HG02884 (cell line): ENCODE data around the gene N4BP2L2.

ENCODE experiments used
- ATAC-seq: cut with Tn5 transposase; IDR thresholded peaks from one replicate; pipeline ENCODE4 v1.9.1; 2021; ENCODE audit warnings: mild to moderate bottlenecking, moderate library complexity; ENCODE audit not compliant: unreplicated experiment

N4BP2L2 gene

DNA sequence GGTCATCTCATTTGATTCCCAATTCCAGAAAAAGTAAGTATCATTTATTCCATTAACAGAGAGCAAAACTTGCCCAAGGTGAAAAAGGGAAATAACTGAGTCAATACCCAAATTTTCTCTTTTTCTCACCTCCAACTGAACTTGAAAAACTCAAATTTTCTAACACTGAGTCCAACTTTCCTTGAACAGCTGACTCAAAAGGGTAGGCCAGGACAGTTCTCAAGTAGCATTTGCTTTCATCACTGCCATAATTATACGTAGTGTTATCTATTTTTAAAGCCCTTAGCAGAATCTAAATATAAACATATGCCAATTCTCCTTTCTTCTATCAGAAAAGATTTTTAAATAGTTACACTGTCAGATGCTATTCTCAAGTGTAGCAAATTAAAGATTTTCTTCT is 3.5 kb downstream of the N4BP2L2 start:
- ATAC-seq: no peak

DNA sequence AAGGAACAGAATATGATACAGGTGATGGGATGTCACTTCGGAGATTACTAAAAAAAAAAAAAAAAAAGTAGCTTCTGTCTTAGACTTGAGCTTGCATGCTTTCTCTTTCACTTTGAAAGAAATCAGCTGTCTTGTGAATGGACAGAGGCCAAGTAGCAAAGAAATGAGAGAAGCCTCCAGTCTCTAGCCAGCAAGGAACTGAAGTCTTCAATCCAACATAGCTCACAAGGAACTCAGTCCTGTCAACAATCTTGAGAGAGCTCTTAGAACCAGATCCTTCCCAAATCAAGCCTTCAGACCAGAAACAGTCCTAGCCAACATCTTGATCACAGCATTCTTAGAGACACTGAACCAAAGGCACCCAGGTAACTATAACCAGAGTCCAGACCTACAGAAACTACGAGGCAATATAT is 7.7 kb downstream of the N4BP2L2 start:
- ATAC-seq: peak; percentile 60

DNA sequence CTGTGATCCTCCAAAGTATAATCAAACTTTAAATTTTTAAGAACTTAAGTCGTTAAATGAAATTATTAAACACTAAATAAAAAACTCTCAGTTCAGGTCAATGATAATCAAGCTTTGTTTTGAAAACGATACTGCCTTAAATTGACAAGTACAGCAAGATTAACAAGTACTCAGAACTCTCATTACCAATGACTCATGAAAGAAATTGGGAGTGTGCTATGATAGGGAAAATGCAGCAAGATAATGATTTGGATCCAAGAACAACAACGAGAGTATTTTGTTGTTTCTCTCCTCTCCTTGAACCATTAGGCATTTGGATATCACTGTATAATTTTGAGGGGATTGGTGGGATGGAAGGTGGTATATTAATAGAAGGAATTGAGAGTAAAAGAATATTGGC is 10.2 kb downstream of the N4BP2L2 start:
- ATAC-seq: no peak

DNA sequence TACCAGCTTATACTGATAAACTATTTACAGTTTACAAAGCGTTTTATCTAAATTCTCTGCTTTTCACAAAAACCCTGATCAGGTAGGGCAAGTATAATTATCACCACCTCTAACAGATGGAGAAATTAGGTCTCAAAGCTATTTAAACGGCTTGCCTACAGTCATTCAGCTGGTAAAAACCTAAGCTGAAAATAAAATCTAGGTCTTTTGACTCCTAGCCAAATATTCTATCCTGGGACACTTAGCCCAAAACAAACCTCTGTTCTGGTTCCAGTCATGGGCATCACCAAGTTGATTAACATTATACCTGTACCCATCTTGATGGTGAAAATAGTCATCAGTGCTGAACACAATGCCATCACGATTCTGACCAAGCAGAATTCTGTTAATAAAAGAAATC is 11.4 kb downstream of the N4BP2L2 start:
- ATAC-seq: no peak

DNA sequence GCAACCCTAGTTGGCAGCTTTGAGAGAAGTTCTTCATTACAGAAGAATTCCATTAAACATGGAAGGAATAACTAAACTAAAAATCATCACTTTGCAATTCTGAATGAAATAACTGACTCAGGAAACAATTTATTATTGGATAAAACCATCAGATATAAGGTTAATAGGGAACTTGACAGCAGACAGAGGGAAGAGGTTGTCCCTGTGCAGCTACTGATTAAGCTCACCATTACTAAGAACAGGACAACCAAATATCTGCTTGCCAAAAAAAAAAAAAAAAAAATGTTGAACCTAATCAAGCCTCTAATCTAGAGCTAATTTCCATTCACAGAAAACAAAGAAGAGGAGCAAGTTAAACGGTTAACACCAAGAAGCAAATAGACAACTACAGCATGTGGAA is 12.8 kb downstream of the N4BP2L2 start:
- ATAC-seq: no peak

DNA sequence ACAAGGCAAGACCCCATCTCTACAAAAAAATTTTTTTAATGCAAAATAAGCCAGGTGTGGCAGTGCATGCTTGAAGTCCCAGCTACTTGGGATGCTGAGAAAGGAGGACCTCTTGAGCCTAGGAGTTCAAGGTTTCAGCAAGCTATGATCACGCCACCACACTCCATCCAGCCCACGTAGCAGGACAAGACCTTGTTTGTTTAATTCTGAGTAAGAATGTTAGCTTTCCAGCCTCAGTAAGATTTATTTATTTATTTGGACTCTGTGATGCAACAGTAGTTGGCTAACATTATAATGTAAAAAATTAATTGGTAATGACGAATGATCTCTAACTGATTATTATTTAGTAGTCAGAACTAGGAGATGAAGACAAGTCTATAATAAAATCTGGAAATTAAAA is 23.3 kb downstream of the N4BP2L2 start:
- no peak for ATAC-seq

DNA sequence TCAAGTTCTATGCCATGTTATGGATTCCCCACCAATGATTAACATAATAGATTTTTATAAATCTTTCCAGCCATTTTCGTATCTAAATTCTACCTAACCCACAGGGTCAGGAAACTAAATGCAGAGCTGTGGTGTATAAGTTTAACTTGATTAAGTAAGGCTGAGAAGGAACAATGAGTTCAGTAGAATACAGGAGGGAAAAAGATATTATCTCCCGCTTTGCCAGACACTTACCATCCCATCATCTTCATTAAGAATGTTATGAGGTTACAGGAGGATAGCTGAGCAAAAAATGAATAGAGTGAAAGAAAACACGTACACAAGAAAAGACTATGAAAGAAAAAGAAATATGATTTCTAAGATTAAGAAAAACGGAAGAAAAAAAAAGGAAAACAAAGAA is 27.1 kb downstream of the N4BP2L2 start:
- no peak for ATAC-seq

DNA sequence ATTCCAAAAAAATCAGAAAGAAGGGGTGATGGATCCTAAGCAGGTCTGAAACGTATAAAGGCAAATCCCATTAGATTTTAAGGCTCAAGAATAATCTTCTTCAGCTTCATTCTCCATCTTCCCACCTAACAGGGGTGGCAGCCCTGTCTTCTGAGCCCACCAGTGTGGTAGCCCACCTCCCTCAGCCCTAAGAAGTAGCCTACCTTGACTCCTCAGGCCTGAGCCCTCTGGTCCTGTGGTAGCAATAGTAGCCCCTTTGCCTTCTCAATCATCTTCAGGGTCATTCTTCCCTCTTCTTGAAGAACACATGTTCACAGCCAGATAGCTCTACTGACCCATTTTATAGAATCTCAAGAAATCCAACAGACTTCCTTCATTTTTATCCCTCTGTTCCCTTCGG is 33.7 kb downstream of the N4BP2L2 start:
- ATAC-seq: no peak

DNA sequence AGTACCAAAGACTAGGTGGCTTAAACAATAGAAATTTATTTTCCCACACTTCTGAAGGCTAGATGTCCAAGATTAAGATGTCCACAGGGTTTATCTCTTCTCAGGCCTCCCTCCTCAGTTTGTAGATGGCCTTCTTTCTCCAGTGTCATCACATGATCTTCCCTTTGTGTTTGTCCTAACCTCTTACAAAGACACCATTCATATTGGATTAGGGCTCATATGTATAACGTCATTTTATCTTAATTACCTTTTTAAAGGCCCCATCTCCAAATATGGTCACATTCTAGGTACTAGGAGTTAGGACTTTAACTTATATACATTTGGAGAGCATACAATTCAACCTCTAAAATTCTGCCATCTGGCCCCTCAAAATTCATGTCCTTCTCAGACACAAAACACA is 34.3 kb downstream of the N4BP2L2 start:
- ATAC-seq: no peak

DNA sequence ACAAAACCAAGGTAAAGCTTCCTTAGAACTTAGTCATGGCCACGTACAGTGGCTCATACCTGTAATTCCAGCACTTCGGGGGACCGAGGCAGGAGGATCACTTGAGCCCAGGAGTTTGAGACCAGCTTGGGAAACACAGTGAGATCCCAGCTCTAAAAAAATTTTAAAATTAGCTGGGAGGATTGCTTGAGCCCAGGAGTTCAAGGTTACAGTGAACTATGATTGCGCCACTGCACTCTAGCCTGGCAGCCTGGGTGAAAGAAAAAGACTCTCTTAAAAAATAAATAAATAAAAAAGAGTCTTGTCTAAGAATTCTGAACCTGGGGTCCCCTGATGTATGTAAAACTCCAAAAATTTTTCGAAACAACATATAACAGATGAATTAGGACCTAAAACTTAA is 34.9 kb downstream of the N4BP2L2 start:
- no peak for ATAC-seq

DNA sequence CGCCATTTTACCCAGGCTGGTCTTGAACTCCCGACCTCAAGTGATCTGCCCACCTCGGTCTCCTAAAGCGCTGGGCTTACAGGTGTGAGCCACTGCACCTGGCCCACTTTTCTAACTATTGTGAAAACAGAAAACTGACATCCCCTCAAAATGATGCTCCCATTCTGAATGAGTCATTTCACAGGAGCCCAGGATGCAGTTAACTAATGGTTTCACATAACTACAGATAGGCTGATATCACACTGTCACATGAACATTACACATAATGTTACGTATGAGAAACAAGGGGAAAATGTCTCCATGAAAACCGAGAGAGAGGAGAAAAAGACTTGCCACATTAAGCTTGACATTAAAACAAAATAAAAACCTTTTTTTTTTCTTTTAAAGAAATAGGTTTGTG is 37.5 kb downstream of the N4BP2L2 start:
- no peak for ATAC-seq

DNA sequence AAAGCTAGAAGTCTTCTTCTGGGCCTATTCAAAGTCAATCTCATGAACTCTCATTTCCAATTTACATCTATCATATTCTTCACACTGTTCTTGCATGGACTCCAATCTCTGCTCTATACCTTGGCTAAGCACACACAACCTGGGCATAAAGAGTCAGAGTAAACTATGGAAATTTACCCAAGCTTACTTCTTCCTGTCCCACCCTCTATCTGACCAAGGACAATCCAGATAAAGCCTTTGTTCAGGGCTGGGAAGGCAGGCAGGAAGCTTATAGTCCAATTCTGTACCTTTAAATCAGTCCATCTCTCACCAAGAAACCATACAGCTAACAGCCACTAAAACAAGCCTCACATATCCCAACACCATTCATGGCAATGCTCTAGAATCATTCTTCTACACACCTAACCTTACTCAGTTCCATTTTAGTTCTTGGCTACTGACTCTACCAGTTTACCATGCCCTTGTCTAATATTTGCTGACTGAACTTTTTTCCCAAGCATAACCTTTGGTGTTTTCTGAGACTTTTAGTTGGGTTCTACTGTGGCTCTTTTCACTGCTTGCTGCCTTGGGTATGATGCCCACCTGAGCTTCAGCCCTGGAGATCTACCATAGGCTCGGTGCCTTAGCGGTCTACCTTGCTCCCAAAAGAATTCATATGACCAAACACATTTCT is 38.9 kb downstream of the N4BP2L2 start:
- ATAC-seq: no peak

DNA sequence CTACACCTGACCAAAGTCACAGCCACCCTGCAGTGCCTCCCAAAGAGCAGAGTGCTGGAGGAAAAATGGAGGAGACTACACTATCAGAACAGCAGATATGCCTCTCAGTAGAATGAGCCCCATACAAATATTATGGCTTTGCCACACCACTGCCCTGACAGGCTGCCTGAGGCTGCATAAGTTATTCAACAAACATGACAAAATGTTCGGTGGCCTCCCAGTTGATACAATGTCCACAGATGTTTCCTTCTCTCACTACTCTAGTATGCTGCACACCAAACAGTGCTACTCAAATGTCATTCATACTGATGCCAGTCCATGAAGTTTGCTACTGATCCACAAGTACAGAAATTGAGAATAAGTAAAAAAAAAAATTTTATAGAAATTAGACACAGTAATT is 41.0 kb downstream of the N4BP2L2 start:
- no peak for ATAC-seq

DNA sequence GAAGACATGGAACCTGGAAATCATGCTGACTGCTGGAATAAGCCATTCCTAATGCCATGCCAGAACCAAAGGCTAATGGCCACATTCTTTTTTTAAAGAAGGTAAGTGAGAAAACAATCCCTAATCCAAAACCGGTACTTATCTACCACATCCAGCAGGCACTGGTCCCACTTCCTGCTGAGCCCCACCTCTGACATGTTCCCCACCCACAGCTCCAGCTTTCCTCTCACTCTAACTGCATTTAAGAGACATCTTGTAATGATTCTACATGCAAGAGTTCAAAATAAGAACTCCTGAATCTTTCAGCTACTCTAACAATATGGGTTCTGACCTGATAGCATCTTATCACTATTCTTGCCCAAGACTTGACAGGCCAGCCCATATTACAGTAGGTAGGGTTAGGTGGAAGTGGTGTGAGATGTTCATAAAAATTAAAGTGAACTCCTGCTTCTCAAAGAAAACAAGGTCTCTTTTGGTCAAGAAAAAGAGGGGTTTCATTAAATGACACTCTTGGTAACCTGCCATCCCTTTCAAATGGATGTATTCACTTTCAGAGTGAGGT is 41.9 kb downstream of the N4BP2L2 start:
- no peak for ATAC-seq

DNA sequence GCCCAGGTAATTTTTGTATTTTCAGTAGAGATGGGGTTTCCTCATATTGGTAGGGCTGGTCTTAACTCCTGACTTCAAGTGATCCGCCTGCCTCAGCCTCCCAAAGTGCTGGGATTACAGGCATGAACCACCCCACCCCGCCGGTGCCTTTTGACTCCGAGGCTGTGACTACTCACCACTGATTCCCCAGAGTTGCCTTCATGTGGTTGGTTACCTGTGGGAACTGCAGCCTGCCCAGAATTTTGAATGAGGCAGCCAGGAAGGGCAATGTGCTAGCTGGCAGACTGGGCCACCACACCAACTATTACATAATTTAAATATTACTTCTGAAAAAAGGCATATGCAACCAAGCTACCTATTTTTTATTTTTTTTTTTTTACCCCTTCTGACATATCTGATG is 42.8 kb downstream of the N4BP2L2 start:
- no peak for ATAC-seq

DNA sequence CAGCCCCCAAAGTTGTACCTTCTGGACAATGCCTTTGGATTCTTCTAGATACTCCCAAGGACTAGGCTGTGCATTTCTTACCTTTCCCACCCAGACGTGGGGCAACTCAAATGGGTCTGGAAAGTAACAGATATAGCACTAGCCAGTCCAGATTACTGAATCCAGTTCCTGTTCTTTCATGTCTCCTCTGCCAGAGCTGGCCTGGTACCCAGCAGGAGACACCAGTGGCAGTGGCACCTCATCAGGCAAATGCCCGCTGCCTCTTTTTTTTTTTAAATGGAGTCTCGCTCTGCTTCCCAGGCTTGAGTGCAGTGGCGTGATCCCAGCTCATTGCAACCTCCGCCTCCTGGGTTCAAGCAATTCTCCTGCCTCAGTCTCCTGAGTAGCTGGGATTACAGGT is 43.2 kb downstream of the N4BP2L2 start:
- no peak for ATAC-seq

DNA sequence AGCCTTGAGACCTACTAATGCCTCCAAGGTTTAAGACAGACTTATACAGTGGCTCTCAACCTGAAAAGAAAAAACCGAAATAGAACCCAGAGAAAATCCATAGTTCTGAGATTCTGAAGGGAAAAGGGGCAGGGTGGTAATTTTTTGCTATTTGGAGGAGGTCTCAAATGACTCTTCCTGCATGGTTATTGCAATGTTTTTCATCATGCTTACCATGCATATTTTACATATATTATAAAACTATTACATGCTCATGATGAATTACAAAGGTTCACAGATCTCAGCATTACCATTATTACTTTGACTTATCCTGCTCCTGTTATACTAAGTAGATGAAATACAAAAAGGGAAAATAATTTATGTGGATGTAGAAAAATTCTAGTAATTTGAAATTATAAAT is 47.6 kb downstream of the N4BP2L2 start:
- no peak for ATAC-seq

DNA sequence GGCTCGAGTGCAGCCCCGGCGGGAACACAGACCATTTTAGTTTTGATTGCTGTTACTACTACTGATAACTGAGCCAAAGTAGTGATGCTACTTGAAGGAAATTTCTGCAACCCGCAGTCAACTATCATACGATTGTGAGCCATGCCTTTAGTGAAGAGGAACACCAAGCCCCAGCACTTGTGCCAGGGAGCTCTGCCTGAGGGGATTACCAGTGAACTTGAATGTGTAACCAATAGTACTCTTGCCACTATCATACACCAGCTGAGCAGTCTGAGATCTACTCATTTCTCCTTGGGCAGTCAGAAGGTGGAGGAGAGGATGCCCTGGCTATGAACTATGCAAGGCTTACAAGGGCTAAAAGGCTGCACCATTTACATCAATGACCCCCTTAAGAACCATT is 61.7 kb downstream of the N4BP2L2 start:
- no peak for ATAC-seq

DNA sequence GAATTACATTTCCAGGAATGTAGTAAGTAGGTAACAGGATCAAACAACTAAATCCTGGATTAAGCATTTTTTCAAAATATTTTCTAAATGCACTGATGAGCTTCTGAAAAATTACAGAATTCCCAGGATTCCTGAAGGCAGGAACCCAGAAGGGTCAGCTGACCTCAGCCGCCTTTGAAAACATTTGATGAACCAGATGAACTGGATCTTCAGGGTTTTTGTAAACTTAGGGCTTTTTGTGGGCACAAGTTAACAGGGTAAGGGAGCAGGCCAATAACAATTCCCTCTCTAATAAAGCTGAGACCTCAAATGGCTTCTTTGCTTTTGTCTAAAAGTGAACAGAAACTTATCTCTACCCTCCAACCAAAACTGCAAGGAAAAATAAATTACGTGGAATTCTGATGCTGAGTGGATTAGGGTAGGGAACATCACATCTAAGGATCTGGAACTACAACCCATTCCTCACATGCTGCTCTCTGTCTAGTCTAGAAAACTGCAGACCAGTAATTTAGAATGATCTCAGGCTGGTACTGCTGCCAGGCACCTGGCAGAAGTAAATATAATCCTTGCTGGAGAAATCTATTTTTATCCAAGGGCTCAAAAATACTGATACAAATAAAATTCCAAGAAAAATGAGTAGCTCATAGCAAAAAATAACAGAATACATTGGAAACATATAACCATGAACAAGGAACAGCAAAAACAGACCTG is 62.4 kb downstream of the N4BP2L2 start:
- no peak for ATAC-seq

DNA sequence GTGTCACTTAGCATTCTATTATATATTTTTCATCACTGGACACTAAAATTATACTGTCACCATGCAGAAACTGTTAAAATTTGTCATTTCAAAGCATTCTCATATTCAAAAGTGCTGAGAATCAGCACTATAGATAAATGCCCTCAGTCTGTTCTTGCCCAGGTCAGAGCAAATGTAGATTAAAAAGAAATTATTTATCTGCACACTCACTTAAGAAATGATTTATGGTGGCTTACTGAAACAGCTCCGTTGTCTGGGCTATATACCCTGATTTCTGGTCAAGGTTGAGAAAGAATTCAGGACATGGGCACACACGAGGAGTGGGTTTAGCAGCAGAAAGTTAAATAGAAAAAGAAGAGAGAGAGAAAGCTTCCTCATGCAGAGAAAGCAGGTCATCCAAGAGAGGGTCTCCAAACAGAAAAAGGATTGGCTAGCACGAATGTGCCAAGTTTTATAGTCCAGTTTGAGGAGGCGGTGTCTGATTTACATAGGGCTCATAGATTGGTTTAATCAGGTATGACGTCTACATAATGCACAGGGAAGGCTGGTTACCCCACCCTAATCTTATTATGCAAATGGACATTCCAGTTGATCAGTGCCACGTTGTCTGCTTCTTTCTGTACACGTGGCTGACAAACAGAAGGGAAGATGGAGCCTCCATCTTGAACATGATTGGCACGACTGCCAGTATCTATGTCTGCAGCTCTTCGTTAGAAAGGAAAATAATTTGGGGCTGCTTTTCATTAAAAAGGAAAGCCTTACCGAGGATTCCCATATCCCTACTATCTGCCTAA is 63.4 kb downstream of the N4BP2L2 start:
- no peak for ATAC-seq

DNA sequence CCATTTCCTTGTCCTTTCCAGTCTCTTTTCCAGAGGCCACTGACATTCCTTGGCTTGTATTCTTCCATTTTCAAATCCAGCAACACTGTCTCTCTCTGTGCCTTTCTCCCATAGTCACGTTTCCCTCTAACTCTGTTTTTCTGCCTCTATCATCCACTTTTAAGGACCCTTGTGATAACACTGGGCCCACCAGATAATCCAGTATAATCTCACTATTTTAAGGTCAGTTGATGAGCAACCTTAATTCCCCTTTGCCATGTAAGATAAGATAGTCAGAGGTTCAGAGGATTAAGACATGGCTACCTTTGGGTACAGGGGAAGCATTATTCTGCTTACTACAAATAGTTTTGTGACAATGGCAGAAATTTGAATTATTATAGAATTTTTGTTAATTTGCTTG is 64.9 kb downstream of the N4BP2L2 start:
- ATAC-seq: no peak

DNA sequence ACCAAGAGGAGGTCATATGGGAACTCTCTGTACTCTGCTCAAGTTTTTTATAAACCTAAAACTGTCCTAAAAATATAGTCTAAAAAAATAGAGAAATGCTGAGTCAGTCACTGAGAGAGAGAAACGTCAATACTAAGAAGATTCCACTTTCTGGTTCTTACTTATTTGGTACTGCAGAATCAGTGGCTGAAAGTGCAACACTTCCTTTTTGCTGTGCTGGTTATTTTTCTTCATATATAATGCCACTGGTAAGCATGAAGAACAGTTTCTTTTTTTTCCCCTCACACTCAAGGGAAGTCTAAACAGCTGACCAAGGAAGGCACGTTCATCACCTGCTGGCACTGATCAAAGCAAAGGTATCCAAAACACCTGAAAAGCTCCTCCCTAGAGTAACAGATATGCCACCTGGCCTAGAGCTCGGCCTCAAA is 66.4 kb downstream of the N4BP2L2 start:
- ATAC-seq: peak; percentile 83
